PFSK-1 (cell line): Measurements from ENCODE around the gene BTBD3.

Source experiments
- FOXP2 ChIP-seq: optimal IDR thresholded peaks from 2 replicates; pipeline ENCODE3; 2011; ENCODE audit warnings: borderline replicate concordance, control low read depth, inconsistent platforms; ENCODE audit not compliant: insufficient read depth; ENCODE audit errors: extremely low read length, extremely low read depth
- POLR2AphosphoS5 ChIP-seq: IDR thresholded peaks from 2 replicates; pipeline ENCODE4 v1.6.1; 2012; ENCODE audit warnings: low read depth, mild to moderate bottlenecking, control low read depth, low read length, moderate library complexity
- REST ChIP-seq, 2 experiments: IDR thresholded peaks; 2 replicates each; pipeline versions ENCODE4 v1.6.1 to v1.8.0; 2011 to 2012; ENCODE audit warnings: low read depth in 2 of 2, low read length in 2 of 2, control low read depth in 1 of 2, inconsistent platforms in 1 of 2, mild to moderate bottlenecking in 1 of 2, moderate library complexity in 1 of 2; ENCODE audit not compliant: insufficient read depth in 1 of 2
- SIN3A ChIP-seq: IDR thresholded peaks from 2 replicates; pipeline ENCODE4 v1.6.1; 2012; ENCODE audit warnings: mild to moderate bottlenecking, low read length, moderate library complexity, borderline replicate concordance; ENCODE audit not compliant: insufficient read depth
- TAF1 ChIP-seq: IDR thresholded peaks from 2 replicates; pipeline ENCODE4 v1.6.1; 2012; ENCODE audit warnings: low read length, control low read depth, borderline replicate concordance; ENCODE audit not compliant: insufficient read depth

Gene BTBD3

GRCh38 chr20:11965602-11966001, 47.9 kb downstream of the BTBD3 start:
- TF ChIP-seq TAF1 (no peak), FOXP2 (no peak), SIN3A (no peak), REST (IDR thresholded peaks at IDR 0.05; ENCODE audit: insufficient read depth in 1 of 2, low read depth in 2 of 2, low read length in 2 of 2) (no peak), POLR2AphosphoS5 (no peak)

GRCh38 chr20:11966186-11966585, 48.5 kb downstream of the BTBD3 start:
- TF ChIP-seq SIN3A (no peak), POLR2AphosphoS5 (no peak), TAF1 (no peak), REST (IDR thresholded peaks at IDR 0.05; ENCODE audit: insufficient read depth in 1 of 2, low read depth in 2 of 2, low read length in 2 of 2) (no peak), FOXP2 (no peak)

- TF ChIP-seq FOXP2, result no peak
- no peak for TF ChIP-seq REST (IDR thresholded peaks at IDR 0.05; ENCODE audit: insufficient read depth in 1 of 2, low read depth in 2 of 2, low read length in 2 of 2)
- no peak for TF ChIP-seq SIN3A
- no peak for TF ChIP-seq TAF1
- no peak for TF ChIP-seq POLR2AphosphoS5
These were observed 52.6 kb downstream of the BTBD3 start for GRCh38 chr20:11970243-11970836.

GRCh38 chr20:11972478-11972877, 54.8 kb downstream of the BTBD3 start:
- TF ChIP-seq POLR2AphosphoS5 (no peak), REST (IDR thresholded peaks at IDR 0.05; ENCODE audit: insufficient read depth in 1 of 2, low read depth in 2 of 2, low read length in 2 of 2) (no peak), TAF1 (no peak), SIN3A (no peak), FOXP2 (no peak)
